ENCODE results near the gene CHST3.

The CHST3 gene

GRCh38 chr10:71939304-71939703, 24.9 kb upstream of the CHST3 start:
- H3K4me3 ChIP-seq (ENCODE audit: low read depth, low read length), result no peak overlapping the region
- TF ChIP-seq, protein P1, sequence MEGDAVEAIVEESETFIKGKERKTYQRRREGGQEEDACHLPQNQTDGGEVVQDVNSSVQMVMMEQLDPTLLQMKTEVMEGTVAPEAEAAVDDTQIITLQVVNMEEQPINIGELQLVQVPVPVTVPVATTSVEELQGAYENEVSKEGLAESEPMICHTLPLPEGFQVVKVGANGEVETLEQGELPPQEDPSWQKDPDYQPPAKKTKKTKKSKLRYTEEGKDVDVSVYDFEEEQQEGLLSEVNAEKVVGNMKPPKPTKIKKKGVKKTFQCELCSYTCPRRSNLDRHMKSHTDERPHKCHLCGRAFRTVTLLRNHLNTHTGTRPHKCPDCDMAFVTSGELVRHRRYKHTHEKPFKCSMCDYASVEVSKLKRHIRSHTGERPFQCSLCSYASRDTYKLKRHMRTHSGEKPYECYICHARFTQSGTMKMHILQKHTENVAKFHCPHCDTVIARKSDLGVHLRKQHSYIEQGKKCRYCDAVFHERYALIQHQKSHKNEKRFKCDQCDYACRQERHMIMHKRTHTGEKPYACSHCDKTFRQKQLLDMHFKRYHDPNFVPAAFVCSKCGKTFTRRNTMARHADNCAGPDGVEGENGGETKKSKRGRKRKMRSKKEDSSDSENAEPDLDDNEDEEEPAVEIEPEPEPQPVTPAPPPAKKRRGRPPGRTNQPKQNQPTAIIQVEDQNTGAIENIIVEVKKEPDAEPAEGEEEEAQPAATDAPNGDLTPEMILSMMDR (IDR thresholded peaks at IDR 0.05; ENCODE audit: borderline replicate concordance, insufficient read depth, low read depth, low read length), result no peak

DNA sequence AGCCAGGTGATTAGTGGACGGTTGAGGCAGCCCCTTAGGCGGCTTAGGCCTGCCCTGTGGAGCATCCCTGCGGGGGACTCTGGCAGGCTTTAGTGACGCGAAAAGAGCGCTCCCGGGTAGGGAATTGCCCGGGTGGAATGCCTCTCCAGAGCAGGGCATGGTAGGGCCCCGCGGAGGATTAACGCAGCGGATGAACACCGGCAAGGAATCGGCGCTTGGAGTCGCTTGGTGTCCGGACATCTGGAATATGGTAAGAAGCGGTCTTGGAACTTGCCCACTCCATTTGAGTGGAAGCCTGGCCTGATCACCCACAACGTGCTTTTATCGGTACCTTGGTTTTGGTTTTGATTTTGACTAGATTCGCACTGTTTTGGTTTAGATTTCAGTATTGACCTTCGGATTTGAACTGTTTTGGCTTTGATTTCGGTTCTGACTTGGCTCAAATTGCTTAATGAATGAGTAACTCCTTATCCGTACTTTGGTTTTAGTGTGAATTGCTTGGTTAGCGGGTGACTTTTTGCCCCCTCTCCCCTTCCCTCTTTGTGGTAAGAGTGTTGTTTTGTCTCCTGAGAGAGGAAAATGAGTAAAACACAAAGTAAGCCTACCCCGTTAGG, 24.2 kb upstream of the CHST3 start:
- no peak overlapping the region for H3K4me3 ChIP-seq (ENCODE audit: low read depth, low read length)
- TF ChIP-seq, protein P1 (IDR thresholded peaks at IDR 0.05; ENCODE audit: borderline replicate concordance, insufficient read depth, low read depth, low read length), result no peak

- no peak overlapping the region for H3K4me3 ChIP-seq (ENCODE audit: low read depth, low read length)
- TF ChIP-seq, protein P1 (IDR thresholded peaks at IDR 0.05; ENCODE audit: borderline replicate concordance, insufficient read depth, low read depth, low read length), result no peak
Observed at GRCh38 chr10:71940752-71941151, 23.4 kb upstream of the CHST3 start.

DNA sequence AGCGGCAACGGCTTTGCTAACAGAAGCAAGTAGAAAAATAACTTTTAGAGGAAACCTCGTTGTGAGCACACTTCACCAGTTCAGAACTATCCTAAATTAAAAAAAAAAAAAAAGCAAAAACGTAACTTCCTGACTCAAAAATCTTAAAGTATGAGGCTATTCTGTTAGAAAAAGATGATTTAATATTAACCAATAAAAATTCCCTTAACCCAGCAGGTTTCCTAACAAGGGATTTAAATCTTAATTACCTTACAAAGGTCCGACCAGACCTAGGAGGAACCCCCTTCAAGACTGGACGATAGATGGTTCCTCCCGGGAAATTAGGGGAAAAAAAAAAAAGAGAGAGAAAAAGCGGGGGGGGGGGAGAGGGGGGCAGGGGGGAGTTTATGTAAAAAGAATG, 22.9 kb upstream of the CHST3 start:
- TF ChIP-seq, protein P1 (IDR thresholded peaks at IDR 0.05; ENCODE audit: borderline replicate concordance, insufficient read depth, low read depth, low read length), result no peak
- H3K4me3 ChIP-seq (ENCODE audit: low read depth, low read length), result no peak overlapping the region

DNA sequence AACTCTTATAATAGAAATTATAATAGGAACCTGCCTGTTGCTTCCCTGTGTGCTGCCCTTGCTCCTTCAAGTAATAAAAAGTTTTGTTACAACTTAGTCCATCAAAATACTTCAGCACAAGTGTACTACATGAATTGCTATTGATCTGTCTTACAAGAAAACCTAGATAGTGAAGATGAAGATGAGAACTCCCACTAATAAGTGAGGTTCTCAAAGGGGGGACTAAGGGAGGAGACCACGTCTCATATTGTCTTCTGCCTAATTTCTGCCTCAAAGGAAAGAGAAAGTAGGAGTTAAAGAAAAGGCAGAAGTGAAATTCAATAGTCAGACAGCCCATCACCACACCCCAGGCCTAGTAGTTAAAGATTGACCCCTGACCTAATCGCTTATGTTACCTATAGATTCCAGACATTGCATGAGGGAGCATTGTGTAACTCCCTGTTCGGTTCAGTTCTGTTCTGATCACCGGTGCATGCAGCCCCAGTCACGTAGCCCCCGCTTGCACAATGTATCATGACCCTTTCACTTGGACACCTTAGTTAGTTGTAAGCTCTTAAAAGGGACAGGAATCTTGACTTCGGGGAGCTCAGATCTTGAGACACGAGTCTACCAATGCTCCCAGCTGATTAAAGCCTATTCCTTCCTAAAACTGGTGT, 18.2 kb upstream of the CHST3 start:
- H3K4me3 ChIP-seq (ENCODE audit: low read depth, low read length), result no peak overlapping the region
- TF ChIP-seq, protein P1 (IDR thresholded peaks at IDR 0.05; ENCODE audit: borderline replicate concordance, insufficient read depth, low read depth, low read length), result no peak

DNA sequence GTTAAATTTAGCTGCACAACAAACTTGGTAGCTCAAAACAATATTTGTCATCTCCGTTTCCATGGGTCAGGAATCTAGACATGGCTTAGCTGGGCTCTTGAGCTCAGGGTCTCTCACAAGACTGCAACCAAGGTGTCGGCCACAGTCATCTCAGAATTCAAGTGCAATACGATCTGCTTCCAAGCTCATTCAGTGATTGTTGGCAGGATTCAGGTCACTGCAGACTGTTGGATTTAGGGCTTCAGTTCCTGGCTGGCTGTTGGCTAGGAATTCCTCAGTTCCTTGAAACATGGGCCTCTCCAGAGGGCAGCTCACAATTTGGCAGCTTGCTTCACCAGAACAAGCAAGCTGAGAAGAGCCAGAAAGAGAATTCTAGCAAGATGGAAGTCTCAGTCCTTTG, 17.5 kb upstream of the CHST3 start:
- TF ChIP-seq, protein P1 (IDR thresholded peaks at IDR 0.05; ENCODE audit: borderline replicate concordance, insufficient read depth, low read depth, low read length), result no peak

DNA sequence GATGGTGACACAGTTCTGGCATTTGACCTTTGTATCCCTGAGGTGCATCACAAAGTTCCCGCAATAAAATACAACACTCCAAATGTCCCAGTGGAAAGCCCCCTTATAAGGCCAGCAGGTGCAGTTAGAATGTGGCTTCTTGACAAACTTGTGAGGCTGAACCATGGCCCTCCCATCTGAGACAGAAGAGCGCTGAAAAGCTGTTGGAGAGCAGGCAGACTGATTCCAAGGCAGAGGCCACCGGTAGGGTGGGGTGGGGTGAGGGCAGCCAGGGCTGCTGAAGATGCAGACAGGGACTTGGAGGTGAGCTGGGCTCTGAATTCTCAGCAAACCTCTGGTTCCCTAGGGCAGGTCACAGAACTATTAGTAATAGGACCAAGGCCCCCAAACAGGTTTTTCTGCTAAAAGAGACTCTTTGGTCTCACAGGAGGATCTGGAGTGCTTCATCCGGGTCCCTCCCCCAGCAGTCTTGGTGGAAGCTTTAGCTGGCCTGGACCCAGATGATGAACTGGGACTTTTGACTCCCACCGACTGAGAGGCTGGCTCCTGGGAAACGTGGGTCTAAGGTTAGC, 15.6 kb upstream of the CHST3 start:
- TF ChIP-seq, protein P1 (IDR thresholded peaks at IDR 0.05; ENCODE audit: borderline replicate concordance, insufficient read depth, low read depth, low read length), result no peak
- no peak overlapping the region for H3K4me3 ChIP-seq (ENCODE audit: low read depth, low read length)

More for the DNA sequence above, 17.5 kb upstream of the CHST3 start:
- H3K4me3 ChIP-seq (ENCODE audit: low read depth, low read length), result no peak overlapping the region

Data from GM12875 (cell line).